GM18519 (cell line): ENCODE results near the gene TMEM121.
A peak's percentile ranks its signal among the peaks of the same experiment; 100 is the strongest.
"Not testable (repeated sequence)": the region's sequence is repeated elsewhere in the genome, so short reads cannot be mapped to it uniquely, and the experiment has no call there.

ENCODE experiments used
- ATAC-seq: cut with Tn5 transposase; IDR thresholded peaks from one replicate; pipeline ENCODE4 v1.9.1; 2021; ENCODE audit warnings: mild to moderate bottlenecking, moderate library complexity; ENCODE audit not compliant: unreplicated experiment, low FRiP score

TMEM121 gene

GRCh38 chr14:105538481-105539049 is 12.2 kb downstream of the TMEM121 start:
- no peak for ATAC-seq

GRCh38 chr14:105540811-105541210 is 14.4 kb downstream of the TMEM121 start:
- no peak for ATAC-seq

GRCh38 chr14:105541218-105541875 is 15.0 kb downstream of the TMEM121 start:
- ATAC-seq = no peak

GRCh38 chr14:105545676-105546075 is 19.3 kb downstream of the TMEM121 start:
- not testable (repeated sequence) for ATAC-seq

GRCh38 chr14:105546410-105546809 is 20.0 kb downstream of the TMEM121 start:
- not testable (repeated sequence) for ATAC-seq

GRCh38 chr14:105547072-105547471 is 20.7 kb downstream of the TMEM121 start:
- ATAC-seq = not testable (repeated sequence)

GRCh38 chr14:105547741-105548169 is 21.4 kb downstream of the TMEM121 start:
- no peak for ATAC-seq

- ATAC-seq = no peak
These were observed 23.1 kb downstream of the TMEM121 start for GRCh38 chr14:105549481-105549880.

GRCh38 chr14:105554022-105554421 is 27.6 kb downstream of the TMEM121 start:
- ATAC-seq = no peak

- ATAC-seq = no peak
These were observed 28.1 kb downstream of the TMEM121 start for GRCh38 chr14:105554523-105554922.

GRCh38 chr14:105557671-105558070 is 31.3 kb downstream of the TMEM121 start:
- not testable (repeated sequence) for ATAC-seq

GRCh38 chr14:105558449-105559154 is 32.2 kb downstream of the TMEM121 start:
- ATAC-seq = not testable (repeated sequence)

- ATAC-seq = peak; percentile 30
These were observed 33.1 kb downstream of the TMEM121 start for GRCh38 chr14:105559384-105560047.

- ATAC-seq = peak; percentile 29
These were observed 33.8 kb downstream of the TMEM121 start for GRCh38 chr14:105560048-105560669.

- not testable (repeated sequence) for ATAC-seq
These were observed 35.0 kb downstream of the TMEM121 start for GRCh38 chr14:105561345-105561744.

- ATAC-seq = no peak
These were observed 36.4 kb downstream of the TMEM121 start for GRCh38 chr14:105562713-105563346.

GRCh38 chr14:105563347-105563737 is 37.0 kb downstream of the TMEM121 start:
- ATAC-seq = no peak

GRCh38 chr14:105564536-105564935 is 38.2 kb downstream of the TMEM121 start:
- not testable (repeated sequence) for ATAC-seq

- ATAC-seq = not testable (repeated sequence)
These were observed 39.0 kb downstream of the TMEM121 start for GRCh38 chr14:105565185-105565919.
